ENCODE results near the gene NUP205.

DNA sequence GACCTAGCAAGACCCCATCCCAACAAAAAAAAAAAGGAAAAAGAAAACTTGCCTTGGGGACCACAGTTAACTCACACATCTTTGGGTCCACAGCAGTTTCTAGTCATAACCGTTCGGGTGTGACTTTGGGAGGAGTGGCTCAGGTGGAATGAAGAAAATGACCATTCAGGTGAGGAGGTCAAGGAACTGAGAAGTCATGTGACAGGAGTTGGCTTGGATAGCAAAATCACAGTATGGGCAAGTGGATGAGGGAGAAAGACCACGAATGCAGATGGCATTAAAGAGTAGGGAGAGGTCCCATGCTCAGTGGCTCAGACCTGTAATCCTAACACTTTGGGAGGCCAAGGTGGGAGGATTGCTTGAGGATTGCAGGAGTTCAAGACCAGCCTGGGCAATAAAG lies 30.7 kb upstream of the NUP205 start:
- TF ChIP-seq CTCF (IDR thresholded peaks at IDR 0.05 in 8 of 11, conservative IDR thresholded peaks at IDR 0.05 in 3 of 11), result no peak
- no peak for TF ChIP-seq POLR2AphosphoS5 (IDR thresholded peaks at IDR 0.05)
